ENCODE data around the gene REG4. TPM values are rescaled to one million over a fixed set of nuclear protein-coding genes. Genes with fewer than 3 reads are reported as not detected.

Gene REG4
- total RNA-seq, 1 donor from 2014 or later = 4.3 TPM

GRCh38 chr1:119841306-119841705 lies 30.0 kb upstream of the REG4 start:
- Mint-ChIP-seq H3K36me3 (no peaks in the 10 kb centered on the region), H3K9me3 (no peaks in the 10 kb centered on the region), H3K4me3 (no peak overlapping the region), H3K4me1 (ENCODE audit: unreplicated experiment) (peaks cover 4% of the 10 kb centered on the region), H3K27ac (no peak overlapping the region), H3K27me3 (peaks cover 11% of the 10 kb centered on the region)
- no peak for DNase-seq (ENCODE audit: extremely low spot score, unreplicated experiment)
- TF ChIP-seq, protein P1, sequence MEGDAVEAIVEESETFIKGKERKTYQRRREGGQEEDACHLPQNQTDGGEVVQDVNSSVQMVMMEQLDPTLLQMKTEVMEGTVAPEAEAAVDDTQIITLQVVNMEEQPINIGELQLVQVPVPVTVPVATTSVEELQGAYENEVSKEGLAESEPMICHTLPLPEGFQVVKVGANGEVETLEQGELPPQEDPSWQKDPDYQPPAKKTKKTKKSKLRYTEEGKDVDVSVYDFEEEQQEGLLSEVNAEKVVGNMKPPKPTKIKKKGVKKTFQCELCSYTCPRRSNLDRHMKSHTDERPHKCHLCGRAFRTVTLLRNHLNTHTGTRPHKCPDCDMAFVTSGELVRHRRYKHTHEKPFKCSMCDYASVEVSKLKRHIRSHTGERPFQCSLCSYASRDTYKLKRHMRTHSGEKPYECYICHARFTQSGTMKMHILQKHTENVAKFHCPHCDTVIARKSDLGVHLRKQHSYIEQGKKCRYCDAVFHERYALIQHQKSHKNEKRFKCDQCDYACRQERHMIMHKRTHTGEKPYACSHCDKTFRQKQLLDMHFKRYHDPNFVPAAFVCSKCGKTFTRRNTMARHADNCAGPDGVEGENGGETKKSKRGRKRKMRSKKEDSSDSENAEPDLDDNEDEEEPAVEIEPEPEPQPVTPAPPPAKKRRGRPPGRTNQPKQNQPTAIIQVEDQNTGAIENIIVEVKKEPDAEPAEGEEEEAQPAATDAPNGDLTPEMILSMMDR (conservative IDR thresholded peaks at IDR 0.05) = no peak

- H3K27ac Mint-ChIP-seq = no peak overlapping the region
- H3K4me3 Mint-ChIP-seq = no peak overlapping the region
- TF ChIP-seq, protein P1 (conservative IDR thresholded peaks at IDR 0.05) = no peak
- no peaks in the 10 kb centered on the region for H3K9me3 Mint-ChIP-seq
- no peaks in the 10 kb centered on the region for H3K36me3 Mint-ChIP-seq
- peaks cover 4% of the 10 kb centered on the region for H3K4me1 Mint-ChIP-seq (ENCODE audit: unreplicated experiment)
- H3K27me3 Mint-ChIP-seq = peaks cover 11% of the 10 kb centered on the region
- DNase-seq (ENCODE audit: extremely low spot score, unreplicated experiment) = no peak
Measured at GRCh38 chr1:119840745-119841144, 29.5 kb upstream of the REG4 start.

GRCh38 chr1:119838236-119838635 lies 27.0 kb upstream of the REG4 start:
- no peak for DNase-seq (ENCODE audit: extremely low spot score, unreplicated experiment)
- no peaks in the 10 kb centered on the region for H3K9me3 Mint-ChIP-seq
- no peaks in the 10 kb centered on the region for H3K36me3 Mint-ChIP-seq
- no peak overlapping the region for H3K4me3 Mint-ChIP-seq
- no peak overlapping the region for H3K27ac Mint-ChIP-seq
- H3K4me1 Mint-ChIP-seq (ENCODE audit: unreplicated experiment) = peaks cover 4% of the 10 kb centered on the region
- peaks cover 8% of the 10 kb centered on the region for H3K27me3 Mint-ChIP-seq
- TF ChIP-seq, protein P1 (conservative IDR thresholded peaks at IDR 0.05) = no peak

- Mint-ChIP-seq H3K4me3 (no peak overlapping the region), H3K27me3 (peaks cover 2% of the 10 kb centered on the region)
Measured at GRCh38 chr1:119834990-119835389, 23.7 kb upstream of the REG4 start.

GRCh38 chr1:119831027-119831426 lies 19.8 kb upstream of the REG4 start:
- no peaks in the 10 kb centered on the region for H3K9me3 Mint-ChIP-seq

More at GRCh38 chr1:119834990-119835389, 23.7 kb upstream of the REG4 start:
- Mint-ChIP-seq H3K9me3 (no peaks in the 10 kb centered on the region), H3K4me1 (ENCODE audit: unreplicated experiment) (peaks cover 4% of the 10 kb centered on the region), H3K36me3 (no peaks in the 10 kb centered on the region), H3K27ac (no peak overlapping the region)
- DNase-seq (ENCODE audit: extremely low spot score, unreplicated experiment) = no peak
- TF ChIP-seq, protein P1 (conservative IDR thresholded peaks at IDR 0.05) = no peak

More at GRCh38 chr1:119831027-119831426, 19.8 kb upstream of the REG4 start:
- TF ChIP-seq, protein P1 (conservative IDR thresholded peaks at IDR 0.05) = no peak
- H3K27ac Mint-ChIP-seq = no peak overlapping the region
- H3K4me3 Mint-ChIP-seq = no peak overlapping the region
- DNase-seq (ENCODE audit: extremely low spot score, unreplicated experiment) = no peak
- H3K36me3 Mint-ChIP-seq = no peaks in the 10 kb centered on the region
- H3K27me3 Mint-ChIP-seq = peaks cover 2% of the 10 kb centered on the region
- peaks cover 5% of the 10 kb centered on the region for H3K4me1 Mint-ChIP-seq (ENCODE audit: unreplicated experiment)

Measured in type B pancreatic cell (in vitro differentiated cells).